ENCODE data around the gene HMGCS1.

HMGCS1 gene

DNA sequence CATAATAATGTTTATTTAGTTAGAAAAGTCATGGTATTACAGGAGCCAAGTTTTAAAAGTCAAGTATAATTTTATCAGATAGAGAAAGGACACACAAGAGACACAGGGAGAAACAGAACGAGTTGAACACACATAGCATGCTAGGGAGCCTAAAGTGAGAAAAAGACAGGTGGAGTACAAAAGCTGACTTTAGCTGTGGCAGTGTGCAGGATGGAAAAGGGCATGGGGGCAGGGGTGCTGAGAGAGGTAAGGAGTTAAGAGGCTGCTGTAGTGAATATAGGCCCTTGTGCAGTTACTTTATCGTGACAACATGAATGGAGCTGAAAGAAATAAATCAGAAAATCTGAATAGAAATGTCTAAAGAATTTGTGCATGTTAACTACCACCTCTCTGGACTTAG, 18.0 kb downstream of the HMGCS1 start:
- peaks cover 100% of the 10 kb centered on the region for H3K36me3 ChIP-seq (ENCODE audit: low read depth)
- no peaks in the 10 kb centered on the region for H3K9me3 ChIP-seq (ENCODE audit: severe bottlenecking)
- TF ChIP-seq, protein P1, sequence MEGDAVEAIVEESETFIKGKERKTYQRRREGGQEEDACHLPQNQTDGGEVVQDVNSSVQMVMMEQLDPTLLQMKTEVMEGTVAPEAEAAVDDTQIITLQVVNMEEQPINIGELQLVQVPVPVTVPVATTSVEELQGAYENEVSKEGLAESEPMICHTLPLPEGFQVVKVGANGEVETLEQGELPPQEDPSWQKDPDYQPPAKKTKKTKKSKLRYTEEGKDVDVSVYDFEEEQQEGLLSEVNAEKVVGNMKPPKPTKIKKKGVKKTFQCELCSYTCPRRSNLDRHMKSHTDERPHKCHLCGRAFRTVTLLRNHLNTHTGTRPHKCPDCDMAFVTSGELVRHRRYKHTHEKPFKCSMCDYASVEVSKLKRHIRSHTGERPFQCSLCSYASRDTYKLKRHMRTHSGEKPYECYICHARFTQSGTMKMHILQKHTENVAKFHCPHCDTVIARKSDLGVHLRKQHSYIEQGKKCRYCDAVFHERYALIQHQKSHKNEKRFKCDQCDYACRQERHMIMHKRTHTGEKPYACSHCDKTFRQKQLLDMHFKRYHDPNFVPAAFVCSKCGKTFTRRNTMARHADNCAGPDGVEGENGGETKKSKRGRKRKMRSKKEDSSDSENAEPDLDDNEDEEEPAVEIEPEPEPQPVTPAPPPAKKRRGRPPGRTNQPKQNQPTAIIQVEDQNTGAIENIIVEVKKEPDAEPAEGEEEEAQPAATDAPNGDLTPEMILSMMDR (IDR thresholded peaks at IDR 0.05; ENCODE audit: poor library complexity, severe bottlenecking), result no peak
- DNase-seq (ENCODE audit: low spot score) (no peak), ATAC-seq (ENCODE audit: low read depth) (no peak)
- no peak overlapping the region for H3K4me3 ChIP-seq (ENCODE audit: severe bottlenecking)
- no peaks in the 10 kb centered on the region for H3K27me3 ChIP-seq (ENCODE audit: insufficient read depth, poor library complexity, severe bottlenecking)
- peaks cover 2% of the 10 kb centered on the region for H3K4me1 ChIP-seq (ENCODE audit: insufficient read depth, poor library complexity, severe bottlenecking)
- H3K27ac ChIP-seq (ENCODE audit: poor library complexity, severe bottlenecking), result no peak overlapping the region

DNA sequence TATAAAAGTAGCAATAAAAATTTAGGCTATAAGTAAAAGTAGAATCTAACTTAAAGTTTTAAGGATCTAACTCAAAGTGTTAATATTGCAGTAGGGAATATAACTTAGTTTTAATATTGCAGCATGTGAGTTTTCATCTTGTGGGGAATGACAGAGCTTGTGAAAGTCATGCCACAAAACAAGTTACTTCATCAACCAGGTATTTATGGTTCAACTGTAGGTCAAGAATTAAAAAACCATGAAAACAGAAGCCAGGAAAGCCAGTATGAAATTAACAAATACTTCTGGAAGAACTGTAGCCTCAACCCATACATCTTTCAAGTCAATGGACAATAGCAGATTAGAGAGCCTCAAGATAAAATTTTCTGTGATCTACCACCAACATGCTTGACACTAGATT, 19.0 kb downstream of the HMGCS1 start:
- H3K4me3 ChIP-seq (ENCODE audit: severe bottlenecking), result no peak overlapping the region
- no peak overlapping the region for H3K27ac ChIP-seq (ENCODE audit: poor library complexity, severe bottlenecking)
- DNase-seq (ENCODE audit: low spot score) (no peak), ATAC-seq (ENCODE audit: low read depth) (no peak)
- H3K36me3 ChIP-seq (ENCODE audit: low read depth), result peaks cover 100% of the 10 kb centered on the region
- H3K9me3 ChIP-seq (ENCODE audit: severe bottlenecking), result no peaks in the 10 kb centered on the region
- H3K4me1 ChIP-seq (ENCODE audit: insufficient read depth, poor library complexity, severe bottlenecking), result peaks cover 2% of the 10 kb centered on the region
- H3K27me3 ChIP-seq (ENCODE audit: insufficient read depth, poor library complexity, severe bottlenecking), result no peaks in the 10 kb centered on the region
- TF ChIP-seq, protein P1 (IDR thresholded peaks at IDR 0.05; ENCODE audit: poor library complexity, severe bottlenecking), result no peak

DNA sequence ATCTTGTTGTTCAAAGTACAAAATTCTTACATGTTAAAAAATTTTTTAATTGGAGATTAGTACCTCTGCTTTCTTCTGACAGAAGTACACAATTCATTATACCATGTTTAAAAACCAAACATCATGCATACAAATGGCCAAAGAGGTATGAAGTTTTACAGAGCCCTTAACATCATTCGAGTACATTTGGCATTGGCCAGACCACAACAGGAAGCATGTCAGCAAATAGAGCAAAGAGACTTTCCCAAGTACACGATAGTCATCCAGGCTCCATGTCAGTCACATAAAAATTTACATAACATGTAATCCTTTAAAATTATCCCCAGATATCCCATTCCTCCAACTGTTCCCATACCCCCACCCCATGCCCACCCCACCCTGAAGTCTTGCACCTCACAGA, 22.5 kb downstream of the HMGCS1 start:
- Histone ChIP-seq H3K27me3 (ENCODE audit: insufficient read depth, poor library complexity, severe bottlenecking) (no peaks in the 10 kb centered on the region), H3K36me3 (ENCODE audit: low read depth) (peaks cover 83% of the 10 kb centered on the region), H3K4me1 (ENCODE audit: insufficient read depth, poor library complexity, severe bottlenecking) (peaks cover 2% of the 10 kb centered on the region), H3K9me3 (ENCODE audit: severe bottlenecking) (no peaks in the 10 kb centered on the region), H3K27ac (ENCODE audit: poor library complexity, severe bottlenecking) (no peak overlapping the region), H3K4me3 (ENCODE audit: severe bottlenecking) (no peak overlapping the region)
- TF ChIP-seq, protein P1 (IDR thresholded peaks at IDR 0.05; ENCODE audit: poor library complexity, severe bottlenecking), result no peak
- ATAC-seq (ENCODE audit: low read depth) (no peak), DNase-seq (ENCODE audit: low spot score) (no peak)

DNA sequence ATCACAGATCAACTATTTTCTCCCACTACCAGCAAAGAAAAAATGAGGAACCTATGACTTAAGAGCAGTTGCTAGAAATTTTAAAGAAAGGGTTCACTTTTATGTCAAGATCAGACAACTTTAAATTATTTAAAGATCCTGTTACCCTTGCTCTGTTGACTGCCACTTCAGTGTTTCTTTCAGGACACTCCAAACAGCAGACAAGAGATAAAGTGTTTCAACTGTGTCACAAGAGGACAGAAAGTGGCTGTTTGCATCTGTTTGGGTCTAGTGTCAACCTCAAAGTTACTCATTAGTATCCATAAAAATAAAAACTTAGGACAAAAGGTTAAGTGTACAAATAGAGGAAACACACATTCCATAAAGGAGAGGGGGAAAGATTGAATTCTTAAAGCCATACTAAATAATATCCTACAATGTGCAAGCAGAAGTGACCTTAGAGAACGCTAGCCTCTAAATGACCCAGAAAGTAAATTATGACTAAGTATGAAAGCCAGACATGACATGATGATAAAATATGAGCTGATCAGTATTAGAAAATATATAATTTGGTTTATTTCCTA, 24.9 kb downstream of the HMGCS1 start:
- Histone ChIP-seq H3K27ac (ENCODE audit: poor library complexity, severe bottlenecking) (no peak overlapping the region), H3K4me3 (ENCODE audit: severe bottlenecking) (no peak overlapping the region), H3K36me3 (ENCODE audit: low read depth) (peaks cover 59% of the 10 kb centered on the region), H3K9me3 (ENCODE audit: severe bottlenecking) (no peaks in the 10 kb centered on the region), H3K27me3 (ENCODE audit: insufficient read depth, poor library complexity, severe bottlenecking) (no peaks in the 10 kb centered on the region), H3K4me1 (ENCODE audit: insufficient read depth, poor library complexity, severe bottlenecking) (no peaks in the 10 kb centered on the region)
- ATAC-seq (ENCODE audit: low read depth), result no peak
- TF ChIP-seq, protein P1 (IDR thresholded peaks at IDR 0.05; ENCODE audit: poor library complexity, severe bottlenecking), result no peak
- DNase-seq (ENCODE audit: low spot score), result no peak

DNA sequence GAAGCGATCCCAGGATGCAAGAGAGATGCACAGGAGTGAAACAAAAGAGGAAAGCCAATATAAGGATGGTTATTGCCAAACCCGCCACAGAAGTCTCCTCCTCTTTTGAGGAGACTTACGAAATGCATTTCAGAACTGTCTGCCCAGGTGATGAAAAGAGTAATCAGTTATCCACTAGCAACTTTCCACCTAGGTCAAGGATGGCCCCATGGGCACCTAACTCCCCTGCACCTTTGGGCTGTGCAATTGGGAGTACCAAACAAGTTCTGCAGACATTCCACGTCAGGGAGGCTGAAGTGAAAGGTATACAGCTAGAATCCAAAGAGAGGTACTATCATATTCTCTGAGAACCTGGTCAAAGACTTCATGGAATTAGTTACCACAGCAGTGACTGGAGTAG, 25.7 kb downstream of the HMGCS1 start:
- no peaks in the 10 kb centered on the region for H3K9me3 ChIP-seq (ENCODE audit: severe bottlenecking)
- no peaks in the 10 kb centered on the region for H3K4me1 ChIP-seq (ENCODE audit: insufficient read depth, poor library complexity, severe bottlenecking)
- no peaks in the 10 kb centered on the region for H3K27me3 ChIP-seq (ENCODE audit: insufficient read depth, poor library complexity, severe bottlenecking)
- DNase-seq (ENCODE audit: low spot score), result no peak
- H3K4me3 ChIP-seq (ENCODE audit: severe bottlenecking), result no peak overlapping the region
- no peak for ATAC-seq (ENCODE audit: low read depth)
- H3K36me3 ChIP-seq (ENCODE audit: low read depth), result peaks cover 51% of the 10 kb centered on the region
- no peak overlapping the region for H3K27ac ChIP-seq (ENCODE audit: poor library complexity, severe bottlenecking)
- TF ChIP-seq, protein P1 (IDR thresholded peaks at IDR 0.05; ENCODE audit: poor library complexity, severe bottlenecking), result no peak
